ENCODE data around the gene LANCL3.
"Not testable (repeated sequence)": the region's sequence is repeated elsewhere in the genome, so short reads cannot be mapped to it uniquely, and the experiment has no call there.

LANCL3 gene

GRCh38 chrX:37638047-37638446 lies 66.6 kb downstream of the LANCL3 start:
- DNase-seq: no peak

- no peak for DNase-seq
Measured at GRCh38 chrX:37640142-37640541, 68.7 kb downstream of the LANCL3 start.

- DNase-seq: no peak
Measured at GRCh38 chrX:37641859-37642258, 70.4 kb downstream of the LANCL3 start.

GRCh38 chrX:37644381-37645305 lies 73.2 kb downstream of the LANCL3 start:
- no peak for DNase-seq

DNA sequence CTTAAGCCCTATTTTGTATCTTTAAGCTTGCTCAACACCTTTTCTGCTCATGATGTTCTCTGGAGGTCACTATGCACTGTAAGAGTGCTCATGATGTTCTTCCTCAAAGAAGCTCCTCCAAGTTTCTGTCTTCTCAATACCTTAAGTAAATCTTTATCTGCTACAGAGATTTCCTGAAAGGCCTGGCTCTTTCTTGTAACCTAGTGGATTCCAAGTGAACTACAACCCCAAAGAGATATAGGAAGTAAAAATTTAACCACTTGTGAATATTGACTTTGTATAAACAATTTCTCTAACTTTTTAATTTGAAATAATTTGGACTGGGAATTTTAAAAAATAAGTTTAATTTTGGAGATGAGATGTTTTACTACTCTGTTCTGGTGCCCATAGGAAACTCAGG lies 74.8 kb downstream of the LANCL3 start:
- DNase-seq: no peak

- not testable (repeated sequence) for DNase-seq
Measured at GRCh38 chrX:37650879-37651278, 79.4 kb downstream of the LANCL3 start.

- no peak for DNase-seq
Measured at GRCh38 chrX:37651921-37652452, 80.5 kb downstream of the LANCL3 start.

GRCh38 chrX:37652589-37653231 lies 81.2 kb downstream of the LANCL3 start:
- DNase-seq: no peak

GRCh38 chrX:37653397-37654085 lies 82.1 kb downstream of the LANCL3 start:
- DNase-seq: no peak

GRCh38 chrX:37658343-37659030 lies 87.0 kb downstream of the LANCL3 start:
- DNase-seq: no peak

- DNase-seq: no peak
Measured at GRCh38 chrX:37659047-37659446, 87.6 kb downstream of the LANCL3 start.

- no peak for DNase-seq
Measured at GRCh38 chrX:37662181-37662580, 90.7 kb downstream of the LANCL3 start.

GRCh38 chrX:37666516-37666915 lies 95.1 kb downstream of the LANCL3 start:
- DNase-seq: no peak

DNA sequence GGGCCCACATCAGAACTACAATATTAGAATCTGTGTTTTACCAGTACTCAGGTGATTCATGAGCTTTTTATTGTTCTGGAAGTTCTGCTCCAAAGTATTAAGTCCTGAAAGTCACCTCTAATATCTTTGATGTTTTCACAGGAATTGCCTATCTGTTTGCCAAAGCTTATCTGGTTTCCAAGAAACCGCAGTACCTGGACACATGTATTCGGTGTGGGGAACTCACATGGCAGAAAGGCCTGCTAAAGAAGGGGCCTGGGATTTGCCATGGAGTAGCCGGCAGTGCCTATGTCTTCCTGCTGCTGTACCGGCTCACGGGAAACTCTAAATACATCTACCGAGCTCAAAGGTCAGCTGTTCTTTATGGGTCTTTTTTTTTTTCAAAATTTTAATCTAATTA lies 95.7 kb downstream of the LANCL3 start:
- DNase-seq: no peak

- DNase-seq: no peak
Measured at GRCh38 chrX:37672563-37672962, 101.1 kb downstream of the LANCL3 start.

DNA sequence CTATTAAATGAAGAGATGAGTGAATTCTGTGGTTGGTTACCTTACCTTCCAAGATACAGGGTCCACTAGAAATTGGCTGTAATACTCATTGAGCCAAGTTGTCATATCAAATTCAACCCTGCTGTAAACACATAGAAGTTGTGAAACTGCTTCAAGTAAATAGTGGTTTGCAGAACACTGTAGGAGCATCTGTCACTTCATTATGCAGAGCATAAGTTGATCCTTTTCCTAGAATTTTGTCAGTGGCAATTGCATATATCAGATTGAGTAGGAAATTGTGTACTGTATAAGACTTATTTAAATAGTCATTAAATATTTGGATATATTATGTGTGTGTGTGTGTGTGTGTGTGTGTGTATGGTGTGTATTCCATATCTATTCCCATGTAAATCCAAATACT lies 105.3 kb downstream of the LANCL3 start:
- no peak for DNase-seq

DNA sequence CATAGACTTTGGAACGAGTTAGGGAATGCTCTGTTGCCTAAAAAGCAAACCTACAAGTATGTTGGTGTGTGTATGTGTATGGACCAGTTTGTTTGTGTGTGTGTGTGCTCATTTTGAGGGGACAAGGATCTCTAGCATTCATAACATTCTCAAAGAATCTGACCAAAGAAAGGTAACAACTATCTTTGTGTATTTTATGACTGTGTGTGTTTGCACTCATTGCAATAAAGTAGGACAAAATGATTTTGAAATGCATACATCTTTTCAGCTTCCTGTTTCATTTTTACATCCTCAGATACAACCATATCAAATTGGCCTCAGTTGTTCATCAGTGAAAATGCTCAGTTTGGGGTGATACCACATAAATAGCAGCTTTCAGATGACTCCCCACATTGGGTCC lies 105.8 kb downstream of the LANCL3 start:
- no peak for DNase-seq

DNA sequence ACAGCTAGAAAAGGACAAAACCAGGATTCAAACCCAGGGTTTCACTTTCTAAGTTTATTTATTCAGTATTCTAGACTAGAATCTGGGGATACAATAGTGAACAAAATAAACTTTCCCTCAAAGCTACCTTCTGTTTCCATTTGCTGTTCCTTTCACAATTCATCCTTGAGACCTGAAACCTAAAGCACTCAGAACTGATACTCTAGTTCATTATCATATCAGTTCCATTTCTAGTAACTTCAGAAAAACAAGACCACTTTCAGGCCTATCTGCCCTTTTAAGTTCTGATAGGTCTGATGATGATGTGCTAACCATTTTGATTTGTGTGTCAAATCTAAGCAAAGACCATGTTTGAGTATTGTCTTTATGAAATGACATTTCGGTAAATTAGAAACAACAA lies 106.3 kb downstream of the LANCL3 start:
- no peak for DNase-seq

DNA sequence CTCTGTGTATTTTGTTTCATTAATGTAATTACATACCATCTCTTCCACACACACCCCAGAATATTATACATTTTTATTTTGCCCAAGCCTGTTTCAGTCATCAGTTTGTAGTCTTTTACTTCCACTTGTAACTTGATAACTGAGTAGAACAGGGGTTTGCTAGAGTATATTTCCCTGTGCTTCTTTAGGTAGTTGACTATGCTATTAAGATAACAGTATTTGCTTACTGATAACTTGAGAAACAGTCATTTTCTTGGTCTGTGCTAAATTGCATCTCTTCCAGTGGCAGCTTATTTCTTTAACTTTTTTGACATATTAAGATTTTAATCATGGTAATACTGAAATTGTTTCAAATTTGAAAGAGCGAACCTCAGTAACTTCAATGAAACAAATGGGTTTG lies 107.1 kb downstream of the LANCL3 start:
- no peak for DNase-seq

GRCh38 chrX:37679230-37679629 lies 107.8 kb downstream of the LANCL3 start:
- no peak for DNase-seq

- no peak for DNase-seq
Measured at GRCh38 chrX:37679888-37680287, 108.4 kb downstream of the LANCL3 start.

DNA sequence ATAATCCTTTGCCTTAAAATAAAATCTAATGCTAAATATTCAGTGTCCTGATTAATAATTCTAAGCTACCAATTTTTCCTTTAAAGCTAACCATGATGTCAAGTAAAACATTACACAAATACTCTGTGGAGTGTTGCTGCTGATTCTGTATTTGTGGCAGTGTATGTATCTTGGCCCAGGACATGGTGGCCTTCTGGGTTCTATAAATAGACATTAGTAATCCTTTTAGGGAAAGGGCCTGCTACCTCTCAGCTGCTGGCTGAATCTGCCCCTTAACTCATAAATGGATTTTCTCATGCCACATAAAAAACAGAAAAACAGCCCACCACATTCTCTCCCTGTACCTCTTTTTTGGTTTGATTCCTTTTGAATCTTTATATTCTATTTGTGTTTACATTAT lies 113.0 kb downstream of the LANCL3 start:
- no peak for DNase-seq

DNA sequence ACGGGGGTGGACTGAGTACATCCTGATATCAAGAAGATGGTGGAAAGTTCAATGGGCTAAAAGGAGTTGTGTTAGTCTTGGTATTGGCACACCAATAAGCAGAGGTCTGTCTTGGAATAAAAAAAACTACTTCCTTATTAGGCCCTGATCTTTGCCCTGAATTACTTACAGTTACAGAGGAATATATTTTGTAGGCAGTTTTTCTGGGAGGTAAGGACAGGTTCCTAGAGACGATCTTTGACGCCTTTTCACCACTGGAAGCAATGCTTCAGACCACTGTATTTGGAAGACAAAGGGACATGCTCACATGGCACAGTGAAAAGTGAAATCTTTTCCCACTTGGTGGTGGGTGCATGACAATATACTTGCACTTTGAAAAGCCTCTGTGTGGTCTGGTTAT lies 113.5 kb downstream of the LANCL3 start:
- DNase-seq: no peak
